Body of pancreas (tissue), 4 donors: ENCODE data around the gene STAB1.

ENCODE experiments used
- CTCF ChIP-seq, 7 experiments: fragments of 450-650 bp in 4 of 7; fragments of 200-600 bp in 3 of 7; sonication (generic) in 3 of 7; IDR thresholded peaks; one replicate each; pipeline ENCODE4 v1.5.1; 2016 to 2019; ENCODE audit warnings: antibody characterized with exemption in 7 of 7
- POLR2A ChIP-seq, 3 donors: fragments of 450-650 bp; IDR thresholded peaks; one replicate each; pipeline ENCODE4 v1.6.1; 2016; ENCODE audit warnings: antibody characterized with exemption in 3 of 3, mild to moderate bottlenecking in 2 of 3

GRCh38 chr3:52463416-52463815 lies 31.7 kb upstream of the STAB1 start:
- no peak for TF ChIP-seq CTCF (IDR thresholded peaks at IDR 0.05)
- no peak for TF ChIP-seq POLR2A (IDR thresholded peaks at IDR 0.05)
